Erythroblast (primary cell): ENCODE measurements around the gene SLC9A1.

Experiments used
- DNase-seq, 2 experiments: peaks; one replicate each; lab custom pipeline; 2025; lab: John Stamatoyannopoulos, UW
- GATA1 ChIP-seq: IDR thresholded peaks from 2 replicates; pipeline ENCODE4 v1.6.1; 2011; ENCODE audit warnings: low read depth, mild to moderate bottlenecking, control low read depth, low read length, moderate library complexity
- POLR2A ChIP-seq: IDR thresholded peaks from 2 replicates; pipeline ENCODE4 v1.6.1; 2011; ENCODE audit warnings: mild to moderate bottlenecking, low read length

The SLC9A1 gene

GRCh38 chr1:27114546-27114945 lies 40.4 kb downstream of the SLC9A1 start:
- TF ChIP-seq POLR2A, result no peak
- TF ChIP-seq GATA1, result no peak
- no peak for DNase-seq

DNA sequence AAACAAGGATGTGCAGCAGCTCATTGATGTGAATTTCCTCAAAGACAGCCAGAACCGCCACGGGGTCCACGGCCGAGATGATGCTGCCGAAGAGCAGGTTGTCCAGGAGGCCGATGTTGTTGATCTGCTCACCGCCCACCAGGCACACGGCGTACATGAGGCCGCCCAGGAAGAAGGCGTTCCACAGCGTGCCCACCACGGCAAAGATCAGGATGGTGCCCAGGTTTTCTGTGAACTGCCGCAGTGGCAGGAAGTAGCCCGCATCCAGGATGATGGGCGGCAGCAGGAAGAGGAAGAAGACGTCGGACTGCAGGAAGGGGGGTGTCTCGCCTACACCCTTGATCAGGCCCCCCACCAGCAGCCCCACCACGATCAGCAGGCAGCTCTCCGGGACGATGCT lies 41.1 kb downstream of the SLC9A1 start:
- DNase-seq, result no peak
- TF ChIP-seq POLR2A (no peak), GATA1 (no peak)

GRCh38 chr1:27111626-27112573 lies 43.0 kb downstream of the SLC9A1 start:
- TF ChIP-seq POLR2A (no peak), GATA1 (no peak)
- peak in 1 of 2 experiments; percentile 30 for DNase-seq

- TF ChIP-seq GATA1, result no peak
- no peak for TF ChIP-seq POLR2A
- peak in 1 of 2 experiments; percentile 66 for DNase-seq
Measured at GRCh38 chr1:27109103-27109822, 45.7 kb downstream of the SLC9A1 start.

DNA sequence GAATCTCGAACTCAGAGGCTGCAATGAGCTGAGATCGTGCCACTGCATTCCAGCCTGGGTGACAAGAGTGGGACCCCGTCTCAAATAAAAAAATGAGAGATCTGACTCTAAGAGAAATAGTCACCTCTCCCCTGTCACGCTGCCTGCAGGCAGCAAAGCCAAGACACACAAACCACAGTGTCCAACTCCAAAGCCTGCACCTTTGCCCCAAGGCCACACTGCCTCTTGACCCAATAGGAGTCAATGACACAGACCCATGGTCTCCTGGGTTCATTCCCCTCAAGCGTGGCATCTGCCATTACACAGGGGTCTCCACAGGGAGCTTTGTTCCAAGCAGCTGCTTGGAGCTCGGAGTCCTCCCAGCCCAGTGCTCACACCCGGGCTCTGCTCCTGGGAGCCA lies 46.3 kb downstream of the SLC9A1 start:
- TF ChIP-seq GATA1 (no peak), POLR2A (no peak)
- DNase-seq, result no peak

GRCh38 chr1:27106561-27107323 lies 48.2 kb downstream of the SLC9A1 start:
- TF ChIP-seq GATA1 (no peak), POLR2A (no peak)
- DNase-seq, result no peak

DNA sequence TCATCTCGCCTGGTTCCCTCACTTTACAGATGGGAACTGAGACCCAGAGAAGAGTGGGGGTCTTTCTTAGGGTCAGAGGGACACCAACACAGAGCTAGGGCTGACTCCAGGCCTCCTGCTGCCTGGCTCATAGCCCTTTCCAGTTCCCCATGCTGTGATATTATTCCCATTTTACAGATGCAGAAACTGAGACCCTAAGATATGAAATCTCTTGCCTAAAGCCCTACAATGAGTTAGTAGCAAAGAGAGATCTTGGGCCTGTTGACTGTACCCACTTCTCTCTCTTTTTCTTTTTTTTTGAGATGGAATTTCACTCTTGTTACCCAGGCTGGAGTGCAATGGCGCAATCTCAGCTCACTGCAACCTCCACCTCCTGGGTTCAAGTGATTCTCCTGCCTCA lies 49.9 kb downstream of the SLC9A1 start:
- TF ChIP-seq POLR2A (no peak), GATA1 (no peak)
- no peak for DNase-seq

DNA sequence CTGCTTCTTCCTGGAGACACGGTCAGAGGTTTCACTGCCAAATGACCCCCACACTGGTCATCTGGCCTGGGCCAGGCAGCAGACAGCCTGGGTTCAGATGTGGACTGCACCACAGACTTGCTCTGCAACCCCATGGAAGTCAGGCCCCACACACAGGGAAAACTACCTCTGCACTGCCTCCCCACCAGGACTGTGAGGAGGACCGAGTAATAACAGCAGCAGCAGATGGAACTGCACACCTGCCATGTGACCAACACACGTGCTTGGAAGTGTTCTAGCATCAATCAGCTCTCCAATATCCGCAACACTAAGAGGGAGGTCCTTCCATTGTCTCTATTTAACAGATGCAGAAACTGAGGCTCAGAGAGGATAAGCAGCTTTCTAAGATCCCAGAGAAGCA lies 51.4 kb downstream of the SLC9A1 start:
- TF ChIP-seq GATA1 (no peak), POLR2A (no peak)
- no peak for DNase-seq

GRCh38 chr1:27102707-27103468 lies 52.0 kb downstream of the SLC9A1 start:
- DNase-seq, result peak in 1 of 2 experiments; percentile 84
- TF ChIP-seq GATA1 (no peak), POLR2A (no peak)

DNA sequence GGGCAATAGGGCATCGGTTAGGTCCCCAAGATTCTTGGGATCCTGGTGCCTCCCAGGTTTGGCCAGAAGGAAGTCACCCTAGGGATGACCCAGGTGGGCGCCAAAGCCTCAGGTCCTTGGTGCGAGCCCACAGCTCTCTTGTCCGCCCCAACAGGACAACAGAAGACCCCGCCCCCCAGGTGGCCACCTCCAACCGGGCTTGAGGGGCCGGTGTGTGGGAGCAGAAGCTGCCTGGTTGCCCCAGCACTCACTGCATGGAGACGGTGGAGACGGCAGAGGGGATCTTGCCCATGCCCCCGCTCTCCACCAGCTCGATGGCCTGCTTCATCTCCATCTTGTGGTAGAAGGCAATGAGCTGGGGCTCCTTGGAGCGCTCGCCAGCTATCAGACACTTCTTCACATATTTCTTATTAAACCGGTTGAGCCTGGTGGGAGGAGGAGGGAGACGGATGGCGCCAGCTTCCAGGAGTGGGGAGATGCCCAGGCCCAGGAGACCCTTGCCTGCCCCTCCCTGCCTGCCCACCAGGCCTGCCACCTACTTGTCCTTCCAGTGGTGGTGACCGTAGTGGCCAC lies 52.7 kb downstream of the SLC9A1 start:
- no peak for DNase-seq
- TF ChIP-seq POLR2A, result no peak

DNA sequence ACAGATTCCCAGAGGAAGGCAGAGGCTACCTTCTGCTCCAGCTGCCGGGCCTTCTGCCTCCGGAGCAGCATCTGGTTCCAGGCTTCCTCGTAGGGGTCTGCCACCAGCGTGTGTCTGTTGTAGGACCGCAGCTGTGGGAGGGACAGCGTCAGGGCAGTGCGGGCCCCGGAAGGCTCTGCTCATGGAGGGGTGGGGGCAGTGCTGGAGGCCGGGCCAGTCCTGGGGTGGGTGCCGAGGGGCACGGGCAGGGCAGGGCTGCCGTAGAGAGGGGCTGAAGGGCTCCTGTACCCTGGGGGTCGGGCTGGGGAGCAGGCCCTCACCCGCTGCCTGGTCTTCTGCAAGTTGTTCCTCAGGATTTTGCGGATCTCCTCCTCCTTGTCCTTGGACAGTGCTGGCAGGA lies 53.2 kb downstream of the SLC9A1 start:
- no peak for DNase-seq
- TF ChIP-seq GATA1 (no peak), POLR2A (no peak)

DNA sequence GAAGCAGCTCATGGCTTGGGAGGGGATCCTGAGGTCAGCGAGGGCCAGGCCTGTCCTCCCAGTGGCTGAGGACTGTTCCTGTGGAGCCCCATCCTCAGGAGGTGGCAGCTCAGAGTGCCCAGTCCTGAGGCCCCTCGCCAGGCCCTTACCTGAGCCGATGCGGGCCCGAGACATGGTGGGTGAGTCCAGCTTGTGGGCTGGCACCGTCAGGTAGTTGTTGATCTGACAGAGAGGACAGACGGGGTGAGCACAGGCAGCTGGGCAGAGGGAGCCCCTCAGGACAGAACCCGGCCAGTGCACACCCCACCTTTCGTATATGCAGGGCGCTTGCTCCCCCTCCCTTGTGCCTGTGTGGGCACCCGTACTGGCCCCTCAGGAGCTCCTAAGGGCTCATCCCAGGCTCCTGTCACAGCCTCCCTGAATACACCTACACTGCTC lies 53.9 kb downstream of the SLC9A1 start:
- TF ChIP-seq GATA1, result no peak
- no peak for TF ChIP-seq POLR2A
- DNase-seq, result no peak
